Panc1 (cell line): Measurements from ENCODE around the gene SEC23A.

Experiments used
- CTCF ChIP-seq: fragments of 450-650 bp; IDR thresholded peaks from 2 replicates; pipeline ENCODE4 v1.5.1; 2017; ENCODE audit warnings: mild to moderate bottlenecking
- POLR2AphosphoS5 ChIP-seq: IDR thresholded peaks from 2 replicates; pipeline ENCODE4 v1.6.1; 2012; ENCODE audit warnings: mild to moderate bottlenecking, low read depth, low read length, moderate library complexity
- REST ChIP-seq, 2 experiments: IDR thresholded peaks; 2 replicates each; pipeline ENCODE4 v1.6.1; 2011 to 2012; ENCODE audit warnings: low read depth in 2 of 2, control low read depth in 1 of 2, low read length in 1 of 2, mild to moderate bottlenecking in 1 of 2, moderate library complexity in 1 of 2; ENCODE audit not compliant: insufficient read depth in 1 of 2
- SIN3A ChIP-seq: IDR thresholded peaks from 2 replicates; pipeline ENCODE4 v1.6.1; 2012; ENCODE audit warnings: low read depth, mild to moderate bottlenecking, low read length, moderate library complexity, borderline replicate concordance; ENCODE audit not compliant: insufficient read depth
- TCF7L2 ChIP-seq: IDR thresholded peaks from 2 replicates; pipeline ENCODE4 v1.6.1; 2011; ENCODE audit warnings: mild to moderate bottlenecking, low read depth, low read length, inconsistent platforms

GRCh38 chr14:39055786-39056474, 47.1 kb downstream of the SEC23A start:
- TF ChIP-seq CTCF (no peak), TCF7L2 (no peak), REST (IDR thresholded peaks at IDR 0.05; ENCODE audit: insufficient read depth in 1 of 2, low read depth in 2 of 2, low read length in 1 of 2) (no peak), POLR2AphosphoS5 (no peak), SIN3A (no peak)
